NCI-H1436 (cell line): Measurements from ENCODE around the gene SPEM3.
"Not testable (repeated sequence)": the region's sequence is repeated elsewhere in the genome, so short reads cannot be mapped to it uniquely, and the experiment has no call there.

Experiments
- DNase-seq: peaks from one replicate; lab custom pipeline; 2025; lab: John Stamatoyannopoulos, UW

Gene SPEM3

GRCh38 chr17:7442142-7442541 lies 13.5 kb downstream of the SPEM3 start:
- no peak for DNase-seq

- DNase-seq = no peak
Measured at GRCh38 chr17:7443499-7444485, 15.1 kb downstream of the SPEM3 start.

- peak; percentile 86 for DNase-seq
Measured at GRCh38 chr17:7444682-7445618, 16.3 kb downstream of the SPEM3 start, which contains the start of gene CHRNB1. Gene CHRNB1 (plus strand): TSS chr17:7445061. CDS start chr17:7445128, 67 bp downstream.

- peak; percentile 14 for DNase-seq
Measured at GRCh38 chr17:7445619-7445968, 16.9 kb downstream of the SPEM3 start.

- no peak for DNase-seq
Measured at GRCh38 chr17:7448461-7448860, 19.8 kb downstream of the SPEM3 start.

- no peak for DNase-seq
Measured at GRCh38 chr17:7459961-7460545, 31.4 kb downstream of the SPEM3 start.

- DNase-seq = no peak
Measured at GRCh38 chr17:7460850-7461660, 32.4 kb downstream of the SPEM3 start.

- no peak for DNase-seq
Measured at GRCh38 chr17:7462474-7463371, 34.1 kb downstream of the SPEM3 start.

GRCh38 chr17:7463372-7463846 lies 34.8 kb downstream of the SPEM3 start:
- no peak for DNase-seq

GRCh38 chr17:7464081-7464480 lies 35.4 kb downstream of the SPEM3 start:
- no peak for DNase-seq

GRCh38 chr17:7465597-7466275 lies 37.1 kb downstream of the SPEM3 start:
- no peak for DNase-seq

- DNase-seq = no peak
Measured at GRCh38 chr17:7466318-7466638, 37.6 kb downstream of the SPEM3 start.

GRCh38 chr17:7466639-7467341 lies 38.1 kb downstream of the SPEM3 start:
- DNase-seq = no peak

- no peak for DNase-seq
Measured at GRCh38 chr17:7467498-7467897, 38.8 kb downstream of the SPEM3 start.

GRCh38 chr17:7468290-7468689 lies 39.6 kb downstream of the SPEM3 start:
- DNase-seq = no peak

GRCh38 chr17:7468804-7469389 lies 40.2 kb downstream of the SPEM3 start:
- no peak for DNase-seq

- DNase-seq = not testable (repeated sequence)
Measured at GRCh38 chr17:7469843-7470242, 41.2 kb downstream of the SPEM3 start.

- not testable (repeated sequence) for DNase-seq
Measured at GRCh38 chr17:7470457-7470973, 41.9 kb downstream of the SPEM3 start.
